ENCODE results near the gene CERS3. TPM values are rescaled to one million over a fixed set of nuclear protein-coding genes. Genes with fewer than 3 reads are reported as not detected.

Gene CERS3
- total RNA-seq, 1 donor from 2014 or later = 0.13 TPM

DNA sequence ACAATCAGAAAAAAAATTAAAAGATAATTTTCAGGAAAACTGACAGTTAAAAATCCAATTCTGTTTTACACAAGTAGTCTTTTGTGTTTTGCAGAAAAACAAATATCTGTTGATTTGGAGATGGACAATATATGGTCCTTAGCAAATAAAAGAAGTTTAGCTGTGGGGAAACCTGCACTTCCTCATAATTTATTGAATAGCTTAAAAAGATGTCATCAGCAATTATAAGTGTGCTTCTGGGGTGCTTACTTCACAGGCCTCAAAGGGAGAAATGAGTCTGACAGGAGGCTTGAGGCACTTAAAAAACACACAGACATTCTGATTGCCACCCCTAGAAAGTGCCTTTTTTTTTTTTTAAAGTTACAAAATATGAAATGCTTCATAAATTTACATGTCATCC lies 31.6 kb upstream of the CERS3 start:
- H3K27ac Mint-ChIP-seq = no peak overlapping the region
- ATAC-seq (ENCODE audit: low read depth) = no peak
- DNase-seq = no peak
- CTCF ChIA-PET = no interaction called here
- H3K9me3 Mint-ChIP-seq = no peaks in the 10 kb centered on the region
- no peak overlapping the region for H3K4me3 Mint-ChIP-seq
- POLR2A ChIA-PET = no interaction called here
- H3K4me1 Mint-ChIP-seq = no peaks in the 10 kb centered on the region
- no peaks in the 10 kb centered on the region for H3K27me3 Mint-ChIP-seq
- intact Hi-C loops (cut with micrococcal nuclease) = no loop called here
- TF ChIP-seq, protein P1, sequence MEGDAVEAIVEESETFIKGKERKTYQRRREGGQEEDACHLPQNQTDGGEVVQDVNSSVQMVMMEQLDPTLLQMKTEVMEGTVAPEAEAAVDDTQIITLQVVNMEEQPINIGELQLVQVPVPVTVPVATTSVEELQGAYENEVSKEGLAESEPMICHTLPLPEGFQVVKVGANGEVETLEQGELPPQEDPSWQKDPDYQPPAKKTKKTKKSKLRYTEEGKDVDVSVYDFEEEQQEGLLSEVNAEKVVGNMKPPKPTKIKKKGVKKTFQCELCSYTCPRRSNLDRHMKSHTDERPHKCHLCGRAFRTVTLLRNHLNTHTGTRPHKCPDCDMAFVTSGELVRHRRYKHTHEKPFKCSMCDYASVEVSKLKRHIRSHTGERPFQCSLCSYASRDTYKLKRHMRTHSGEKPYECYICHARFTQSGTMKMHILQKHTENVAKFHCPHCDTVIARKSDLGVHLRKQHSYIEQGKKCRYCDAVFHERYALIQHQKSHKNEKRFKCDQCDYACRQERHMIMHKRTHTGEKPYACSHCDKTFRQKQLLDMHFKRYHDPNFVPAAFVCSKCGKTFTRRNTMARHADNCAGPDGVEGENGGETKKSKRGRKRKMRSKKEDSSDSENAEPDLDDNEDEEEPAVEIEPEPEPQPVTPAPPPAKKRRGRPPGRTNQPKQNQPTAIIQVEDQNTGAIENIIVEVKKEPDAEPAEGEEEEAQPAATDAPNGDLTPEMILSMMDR (IDR thresholded peaks at IDR 0.05) = no peak
- peaks cover 14% of the 10 kb centered on the region for H3K36me3 Mint-ChIP-seq (ENCODE audit: low read depth)

DNA sequence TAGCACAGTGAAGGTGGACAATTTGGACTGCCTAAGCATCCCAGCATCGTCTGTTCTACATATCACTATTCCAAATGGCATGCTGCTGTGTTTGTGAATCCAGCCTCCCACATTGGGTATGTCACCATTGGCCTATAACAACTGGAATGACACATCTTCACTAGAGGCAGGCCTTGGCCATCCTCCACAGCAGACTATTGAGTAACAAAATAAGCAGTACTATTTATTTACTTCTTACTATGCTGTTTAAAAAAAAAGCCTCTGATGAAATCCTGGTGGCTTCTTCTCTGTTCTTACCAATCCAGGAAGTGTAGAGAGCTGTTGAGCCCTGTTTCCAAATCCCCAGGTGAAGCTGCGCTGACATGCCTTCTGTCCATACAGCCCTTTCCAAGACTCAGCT lies 30.6 kb upstream of the CERS3 start:
- ATAC-seq (ENCODE audit: low read depth) (no peak), DNase-seq (no peak)
- no peak overlapping the region for H3K27ac Mint-ChIP-seq
- no peaks in the 10 kb centered on the region for H3K9me3 Mint-ChIP-seq
- intact Hi-C loops (cut with micrococcal nuclease) = no loop called here
- CTCF ChIA-PET = no interaction called here
- H3K36me3 Mint-ChIP-seq (ENCODE audit: low read depth) = peaks cover 14% of the 10 kb centered on the region
- no peaks in the 10 kb centered on the region for H3K4me1 Mint-ChIP-seq
- H3K27me3 Mint-ChIP-seq = no peaks in the 10 kb centered on the region
- TF ChIP-seq, protein P1 (IDR thresholded peaks at IDR 0.05) = no peak
- POLR2A ChIA-PET = no interaction called here
- no peak overlapping the region for H3K4me3 Mint-ChIP-seq

DNA sequence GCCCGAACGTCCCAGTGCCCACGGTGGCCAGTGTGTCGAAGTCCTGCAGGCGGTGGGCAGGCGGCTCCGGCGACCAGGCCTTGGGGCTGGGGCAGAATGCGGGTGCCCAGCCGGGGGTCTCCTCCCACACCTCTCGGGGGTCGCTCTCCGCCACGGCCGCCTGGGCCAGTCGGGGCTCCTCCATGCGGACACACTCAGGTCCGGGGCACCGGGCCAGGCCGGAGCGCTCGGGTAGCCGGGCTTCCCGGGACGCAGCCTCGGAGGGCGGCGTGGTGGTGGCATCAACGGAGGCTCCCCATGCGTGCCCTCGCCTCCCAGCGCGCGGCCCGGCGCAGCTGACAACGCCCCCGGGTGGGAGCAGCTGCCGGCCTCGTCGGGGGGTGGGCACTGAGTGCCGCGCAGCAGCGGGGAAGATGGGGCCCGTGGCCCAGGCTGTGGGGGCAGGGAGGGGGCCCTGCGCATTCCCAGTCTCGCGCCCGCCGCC lies 30.1 kb upstream of the CERS3 start:
- no peaks in the 10 kb centered on the region for H3K27me3 Mint-ChIP-seq

DNA sequence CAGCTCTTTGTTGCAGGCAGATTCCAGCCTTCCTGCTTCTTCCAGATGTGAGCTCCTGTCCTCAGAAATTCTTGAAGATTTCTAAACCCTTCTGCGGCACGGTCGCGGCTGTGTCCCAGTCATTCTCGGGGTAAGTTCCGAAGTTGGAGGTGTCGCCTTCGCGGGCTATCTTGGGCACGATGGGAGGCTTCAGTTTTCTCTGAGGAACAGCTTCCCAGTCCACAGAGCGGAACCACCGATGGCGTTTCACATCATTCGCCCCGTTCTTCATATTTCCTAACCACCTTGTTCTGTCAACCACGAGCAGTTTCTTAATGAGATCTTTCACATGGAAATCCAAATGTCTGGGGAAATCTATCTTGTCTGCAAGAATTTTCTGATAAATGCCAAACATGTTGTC lies 24.7 kb upstream of the CERS3 start:
- Mint-ChIP-seq H3K4me3 (no peak overlapping the region), H3K27me3 (no peaks in the 10 kb centered on the region), H3K36me3 (ENCODE audit: low read depth) (peaks cover 7% of the 10 kb centered on the region), H3K9me3 (peaks cover 4% of the 10 kb centered on the region), H3K4me1 (no peaks in the 10 kb centered on the region), H3K27ac (no peak overlapping the region)
- ATAC-seq (ENCODE audit: low read depth) (no peak), DNase-seq (no peak)
- ChIA-PET CTCF (no interaction called here), POLR2A (no interaction called here)
- intact Hi-C loops (cut with micrococcal nuclease) = no loop called here
- TF ChIP-seq, protein P1 (IDR thresholded peaks at IDR 0.05) = no peak

More for the DNA sequence above, 30.1 kb upstream of the CERS3 start:
- DNase-seq (no peak), ATAC-seq (ENCODE audit: low read depth) (no peak)
- TF ChIP-seq, protein P1 (IDR thresholded peaks at IDR 0.05) = no peak
- peaks cover 15% of the 10 kb centered on the region for H3K36me3 Mint-ChIP-seq (ENCODE audit: low read depth)
- no peaks in the 10 kb centered on the region for H3K4me1 Mint-ChIP-seq
- no peak overlapping the region for H3K4me3 Mint-ChIP-seq
- no peak overlapping the region for H3K27ac Mint-ChIP-seq
- intact Hi-C loops (cut with micrococcal nuclease) = no loop called here
- ChIA-PET POLR2A (no interaction called here), CTCF (no interaction called here)
- no peaks in the 10 kb centered on the region for H3K9me3 Mint-ChIP-seq

DNA sequence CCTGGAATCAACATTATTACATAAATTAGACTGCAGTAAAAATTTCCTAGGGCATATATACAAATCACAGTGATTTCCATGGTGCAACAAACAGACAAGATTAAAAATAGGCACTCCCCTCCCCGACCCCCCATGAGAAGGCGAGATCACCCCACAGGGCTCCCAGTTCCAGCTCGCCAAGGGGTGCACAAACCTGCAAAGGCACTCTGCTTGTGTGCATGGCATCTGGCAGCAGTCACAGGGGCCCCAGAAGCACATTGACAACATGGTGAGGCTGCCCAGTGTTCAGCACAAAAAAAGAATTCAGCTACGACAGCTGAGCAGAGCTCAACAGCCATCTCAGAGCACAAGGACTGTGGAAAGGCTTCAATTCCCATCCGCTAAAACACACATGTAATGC lies 19.2 kb upstream of the CERS3 start:
- peaks cover 7% of the 10 kb centered on the region for H3K27me3 Mint-ChIP-seq
- TF ChIP-seq, protein P1 (IDR thresholded peaks at IDR 0.05) = no peak
- H3K4me1 Mint-ChIP-seq = no peaks in the 10 kb centered on the region
- POLR2A ChIA-PET = no interaction called here
- H3K27ac Mint-ChIP-seq = no peak overlapping the region
- H3K36me3 Mint-ChIP-seq (ENCODE audit: low read depth) = peaks cover 4% of the 10 kb centered on the region
- CTCF ChIA-PET = no interaction called here
- DNase-seq (no peak), ATAC-seq (ENCODE audit: low read depth) (no peak)
- H3K9me3 Mint-ChIP-seq = peaks cover 4% of the 10 kb centered on the region
- intact Hi-C loops (cut with micrococcal nuclease) = no loop called here
- no peak overlapping the region for H3K4me3 Mint-ChIP-seq
